Uterus (tissue), 2 donors: ENCODE data around the gene KCNS3.

ENCODE experiments used
- CTCF ChIP-seq, 4 experiments: fragments of 200-600 bp in 2 of 4; fragments of 450-650 bp in 2 of 4; sonication (generic) in 2 of 4; IDR thresholded peaks; one replicate each; pipeline ENCODE4 v1.5.1; 2016 to 2019; ENCODE audit warnings: antibody characterized with exemption in 4 of 4, mild to moderate bottlenecking in 2 of 4, moderate library complexity in 1 of 4
- POLR2A ChIP-seq, 2 donors: fragments of 450-650 bp; IDR thresholded peaks; one replicate each; pipeline ENCODE4 v1.6.1; 2016; ENCODE audit warnings: antibody characterized with exemption in 2 of 2, mild to moderate bottlenecking in 1 of 2, moderate library complexity in 1 of 2

GRCh38 chr2:17958466-17959092, 80.1 kb downstream of the KCNS3 start:
- TF ChIP-seq CTCF (IDR thresholded peaks at IDR 0.05): no peak
- no peak for TF ChIP-seq POLR2A (IDR thresholded peaks at IDR 0.05)
